DOHH2 (cell line): ENCODE results near the gene ATP5F1C.

Source experiments
- H3F3A ChIP-seq: fragments of 200-600 bp; sonication (generic), shearing (Covaris generic); 2 replicates; pipeline ENCODE4 v1.6.0; 2016; ENCODE audit warnings: antibody characterized with exemption, mild to moderate bottlenecking; ENCODE audit not compliant: control insufficient read depth, insufficient read depth
- H3K27ac ChIP-seq: fragments of 200-600 bp; sonication (generic); 2 replicates; pipeline ENCODE4 v1.5.1; 2014; ENCODE audit warnings: low read depth, mild to moderate bottlenecking, low read length, moderate library complexity
- H3K27me3 ChIP-seq: fragments of 200-600 bp; sonication (generic); 2 replicates; pipeline ENCODE4 v1.6.1; 2014; ENCODE audit warnings: mild to moderate bottlenecking, low read length, mixed read lengths; ENCODE audit not compliant: control insufficient read depth
- H3K36me3 ChIP-seq: fragments of 200-600 bp; sonication (generic); 2 replicates; pipeline ENCODE4 v1.6.1; 2014; ENCODE audit warnings: mild to moderate bottlenecking, low read length, moderate library complexity, mixed read lengths; ENCODE audit not compliant: control insufficient read depth
- H3K4me1 ChIP-seq: fragments of 200-600 bp; sonication (generic); 2 replicates; pipeline ENCODE4 v1.6.1; 2014; ENCODE audit warnings: mild to moderate bottlenecking, low read length, mixed read lengths; ENCODE audit not compliant: control insufficient read depth
- H3K4me2 ChIP-seq: fragments of 200-600 bp; sonication (generic); 2 replicates; pipeline ENCODE4 v1.6.0; 2014; ENCODE audit warnings: mild to moderate bottlenecking, low read length, moderate library complexity
- H3K4me3 ChIP-seq: fragments of 200-600 bp; sonication (generic); 2 replicates; pipeline ENCODE4 v1.5.1; 2014; ENCODE audit warnings: mild to moderate bottlenecking, low read length, mixed read lengths
- H3K79me2 ChIP-seq: fragments of 200-600 bp; sonication (generic); 2 replicates; pipeline ENCODE4 v1.6.1; 2014; ENCODE audit warnings: mild to moderate bottlenecking, low read length, mixed read lengths; ENCODE audit not compliant: control insufficient read depth
- H3K9me2 ChIP-seq: fragments of 200-600 bp; sonication (generic); replicated peaks from 2 replicates; pipeline ENCODE4 v1.6.1; 2014; ENCODE audit warnings: mild to moderate bottlenecking, low read length, mixed read lengths; ENCODE audit not compliant: control insufficient read depth
- H3K9me3 ChIP-seq: fragments of 200-600 bp; sonication (generic); 2 replicates; pipeline ENCODE4 v1.6.1; 2014; ENCODE audit warnings: antibody characterized with exemption, low read length, mixed read lengths; ENCODE audit not compliant: control insufficient read depth, insufficient read depth
- H4K20me1 ChIP-seq: fragments of 200-600 bp; sonication (generic); 2 replicates; pipeline ENCODE4 v1.6.0; 2014; ENCODE audit warnings: low read depth, mild to moderate bottlenecking, antibody characterized with exemption, low read length, moderate library complexity; ENCODE audit not compliant: control insufficient read depth, insufficient read depth
- EZH2phosphoT487 ChIP-seq: fragments of 200-600 bp; sonication (generic); IDR thresholded peaks from 2 replicates; pipeline ENCODE4 v1.6.1; 2017; ENCODE audit warnings: borderline replicate concordance, mild to moderate bottlenecking, antibody characterized with exemption, low read length, moderate library complexity, mixed read lengths
- TF ChIP-seq, protein P1 (sequence below): fragments of 200-600 bp; sonication (generic); IDR thresholded peaks from one replicate; pipeline ENCODE4 v1.5.1; 2014; ENCODE audit warnings: antibody characterized with exemption, mild to moderate bottlenecking, low read depth, low read length; ENCODE audit not compliant: poor library complexity, severe bottlenecking

The ATP5F1C gene

GRCh38 chr10:7792541-7792940 is 4.6 kb downstream of the ATP5F1C start:
- peaks cover 16% of the 10 kb centered on the region for H3K4me1 ChIP-seq
- no peaks in the 10 kb centered on the region for H3K27me3 ChIP-seq
- no peak overlapping the region for H3K4me3 ChIP-seq
- no peak overlapping the region for H3K27ac ChIP-seq
- no peaks in the 10 kb centered on the region for H3K9me3 ChIP-seq
- H4K20me1 ChIP-seq, result peaks cover 26% of the 10 kb centered on the region
- H3K4me2 ChIP-seq, result no peak overlapping the region
- peaks cover 69% of the 10 kb centered on the region for H3K36me3 ChIP-seq
- H3K9me2 ChIP-seq, result no peaks in the 10 kb centered on the region
- no peak for TF ChIP-seq EZH2phosphoT487
- TF ChIP-seq, protein P1, sequence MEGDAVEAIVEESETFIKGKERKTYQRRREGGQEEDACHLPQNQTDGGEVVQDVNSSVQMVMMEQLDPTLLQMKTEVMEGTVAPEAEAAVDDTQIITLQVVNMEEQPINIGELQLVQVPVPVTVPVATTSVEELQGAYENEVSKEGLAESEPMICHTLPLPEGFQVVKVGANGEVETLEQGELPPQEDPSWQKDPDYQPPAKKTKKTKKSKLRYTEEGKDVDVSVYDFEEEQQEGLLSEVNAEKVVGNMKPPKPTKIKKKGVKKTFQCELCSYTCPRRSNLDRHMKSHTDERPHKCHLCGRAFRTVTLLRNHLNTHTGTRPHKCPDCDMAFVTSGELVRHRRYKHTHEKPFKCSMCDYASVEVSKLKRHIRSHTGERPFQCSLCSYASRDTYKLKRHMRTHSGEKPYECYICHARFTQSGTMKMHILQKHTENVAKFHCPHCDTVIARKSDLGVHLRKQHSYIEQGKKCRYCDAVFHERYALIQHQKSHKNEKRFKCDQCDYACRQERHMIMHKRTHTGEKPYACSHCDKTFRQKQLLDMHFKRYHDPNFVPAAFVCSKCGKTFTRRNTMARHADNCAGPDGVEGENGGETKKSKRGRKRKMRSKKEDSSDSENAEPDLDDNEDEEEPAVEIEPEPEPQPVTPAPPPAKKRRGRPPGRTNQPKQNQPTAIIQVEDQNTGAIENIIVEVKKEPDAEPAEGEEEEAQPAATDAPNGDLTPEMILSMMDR, result no peak
- H3F3A ChIP-seq, result no peaks in the 10 kb centered on the region; the same call in 1 of the 2 replicates
- peaks cover 96% of the 10 kb centered on the region for H3K79me2 ChIP-seq

- Histone ChIP-seq H3K79me2 (peaks cover 77% of the 10 kb centered on the region), H3K27me3 (no peaks in the 10 kb centered on the region), H4K20me1 (peaks cover 19% of the 10 kb centered on the region), H3F3A (no peaks in the 10 kb centered on the region; the same call in 1 of the 2 replicates), H3K4me2 (no peak overlapping the region), H3K9me2 (no peaks in the 10 kb centered on the region), H3K4me1 (peaks cover 13% of the 10 kb centered on the region), H3K9me3 (no peaks in the 10 kb centered on the region), H3K36me3 (peaks cover 80% of the 10 kb centered on the region), H3K4me3 (no peak overlapping the region), H3K27ac (no peak overlapping the region)
- TF ChIP-seq EZH2phosphoT487, result no peak
- TF ChIP-seq, protein P1, result no peak
Observed at GRCh38 chr10:7794251-7795026, 6.5 kb downstream of the ATP5F1C start.

DNA sequence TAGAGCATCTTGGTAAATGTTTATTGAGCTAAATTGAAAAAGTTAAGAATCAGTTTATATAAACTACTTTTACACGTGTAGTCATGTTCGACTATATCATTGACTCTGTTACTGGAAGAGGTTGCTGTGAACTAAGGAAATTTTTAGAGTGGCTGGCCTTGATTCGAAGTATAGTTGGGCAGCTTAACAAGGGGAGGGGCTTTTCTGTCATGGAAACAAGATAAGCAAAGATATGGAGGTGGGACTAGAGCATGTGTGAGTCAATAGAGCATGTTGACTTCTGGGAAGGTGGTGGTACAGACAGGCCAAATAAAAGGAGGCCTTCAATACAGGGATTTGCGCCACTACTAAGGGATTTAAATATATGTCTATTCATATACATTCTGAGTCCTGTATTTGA is 7.6 kb downstream of the ATP5F1C start:
- Histone ChIP-seq H3K9me3 (no peaks in the 10 kb centered on the region), H4K20me1 (peaks cover 9% of the 10 kb centered on the region)

More for the DNA sequence above, 7.6 kb downstream of the ATP5F1C start:
- Histone ChIP-seq H3K4me1 (peaks cover 1% of the 10 kb centered on the region; the same call in 1 of the 2 replicates), H3K79me2 (peaks cover 65% of the 10 kb centered on the region), H3K9me2 (no peaks in the 10 kb centered on the region), H3K36me3 (peaks cover 79% of the 10 kb centered on the region), H3K4me3 (no peak overlapping the region), H3F3A (no peaks in the 10 kb centered on the region; the same call in 1 of the 2 replicates), H3K4me2 (no peak overlapping the region), H3K27me3 (no peaks in the 10 kb centered on the region), H3K27ac (no peak overlapping the region)
- TF ChIP-seq, protein P1, result no peak
- no peak for TF ChIP-seq EZH2phosphoT487
